Measurements from ENCODE around the gene MAB21L1.

Gene MAB21L1

GRCh38 chr13:35475960-35476943 is at the start of gene MAB21L1:
MAB21L1 (minus strand) TSS chr13:35476689; CDS start chr13:35476138, 551 bp downstream.
- H3K9me3 Mint-ChIP-seq = no peaks in the 10 kb centered on the region
- no peak within 1 kb of the TSS for H3K27ac Mint-ChIP-seq
- peaks cover 55% of the 10 kb centered on the region for H3K27me3 Mint-ChIP-seq
- H3K36me3 Mint-ChIP-seq = peaks cover 1% of the 10 kb centered on the region
- H3K4me1 Mint-ChIP-seq = peaks cover 20% of the 10 kb centered on the region
- peak within 1 kb of the TSS; percentile 75 for H3K4me3 Mint-ChIP-seq

GRCh38 chr13:35524171-35524570 is 47.7 kb upstream of the MAB21L1 start:
- no peaks in the 10 kb centered on the region for H3K36me3 Mint-ChIP-seq
- H3K4me1 Mint-ChIP-seq = no peaks in the 10 kb centered on the region

GRCh38 chr13:35518337-35518946 is 42.0 kb upstream of the MAB21L1 start:
- no peaks in the 10 kb centered on the region for H3K27me3 Mint-ChIP-seq
- no peaks in the 10 kb centered on the region for H3K36me3 Mint-ChIP-seq
- peaks cover 4% of the 10 kb centered on the region for H3K9me3 Mint-ChIP-seq
- no peak overlapping the region for H3K27ac Mint-ChIP-seq
- H3K4me3 Mint-ChIP-seq = no peak overlapping the region
- no peaks in the 10 kb centered on the region for H3K4me1 Mint-ChIP-seq

More at GRCh38 chr13:35524171-35524570, 47.7 kb upstream of the MAB21L1 start:
- Mint-ChIP-seq H3K4me3 (no peak overlapping the region), H3K27me3 (no peaks in the 10 kb centered on the region), H3K9me3 (no peaks in the 10 kb centered on the region), H3K27ac (no peak overlapping the region)

- H3K4me3 Mint-ChIP-seq = no peak overlapping the region
- H3K27ac Mint-ChIP-seq = no peak overlapping the region
- H3K27me3 Mint-ChIP-seq = no peaks in the 10 kb centered on the region
- H3K9me3 Mint-ChIP-seq = peaks cover 4% of the 10 kb centered on the region
- H3K36me3 Mint-ChIP-seq = no peaks in the 10 kb centered on the region
- H3K4me1 Mint-ChIP-seq = no peaks in the 10 kb centered on the region
Observed at GRCh38 chr13:35514801-35515502, 38.5 kb upstream of the MAB21L1 start.

- Mint-ChIP-seq H3K36me3 (no peaks in the 10 kb centered on the region), H3K27me3 (no peaks in the 10 kb centered on the region), H3K27ac (no peak overlapping the region), H3K9me3 (peaks cover 4% of the 10 kb centered on the region), H3K4me1 (no peaks in the 10 kb centered on the region), H3K4me3 (no peak overlapping the region)
Observed at GRCh38 chr13:35514061-35514477, 37.6 kb upstream of the MAB21L1 start.

- no peaks in the 10 kb centered on the region for H3K36me3 Mint-ChIP-seq
- no peaks in the 10 kb centered on the region for H3K4me1 Mint-ChIP-seq
- no peaks in the 10 kb centered on the region for H3K27me3 Mint-ChIP-seq
- H3K9me3 Mint-ChIP-seq = peaks cover 4% of the 10 kb centered on the region
- no peak overlapping the region for H3K4me3 Mint-ChIP-seq
- H3K27ac Mint-ChIP-seq = no peak overlapping the region
Observed at GRCh38 chr13:35512271-35512920, 35.9 kb upstream of the MAB21L1 start.

GRCh38 chr13:35502456-35502855 is 26.0 kb upstream of the MAB21L1 start:
- Mint-ChIP-seq H3K4me1 (no peaks in the 10 kb centered on the region), H3K27me3 (no peaks in the 10 kb centered on the region), H3K9me3 (no peaks in the 10 kb centered on the region), H3K36me3 (no peaks in the 10 kb centered on the region), H3K27ac (no peak overlapping the region), H3K4me3 (no peak overlapping the region)

- no peaks in the 10 kb centered on the region for H3K4me1 Mint-ChIP-seq
- H3K36me3 Mint-ChIP-seq = no peaks in the 10 kb centered on the region
- no peak overlapping the region for H3K27ac Mint-ChIP-seq
- H3K4me3 Mint-ChIP-seq = no peak overlapping the region
- no peaks in the 10 kb centered on the region for H3K9me3 Mint-ChIP-seq
- H3K27me3 Mint-ChIP-seq = no peaks in the 10 kb centered on the region
Observed at GRCh38 chr13:35501661-35502235, 25.3 kb upstream of the MAB21L1 start.

- Mint-ChIP-seq H3K9me3 (peaks cover 4% of the 10 kb centered on the region), H3K4me3 (no peak overlapping the region), H3K4me1 (no peaks in the 10 kb centered on the region), H3K27ac (no peak overlapping the region), H3K27me3 (no peaks in the 10 kb centered on the region), H3K36me3 (no peaks in the 10 kb centered on the region)
Observed at GRCh38 chr13:35500144-35500543, 23.7 kb upstream of the MAB21L1 start.

- Mint-ChIP-seq H3K27ac (no peak overlapping the region), H3K4me3 (no peak overlapping the region), H3K36me3 (no peaks in the 10 kb centered on the region), H3K9me3 (peaks cover 8% of the 10 kb centered on the region), H3K4me1 (no peaks in the 10 kb centered on the region), H3K27me3 (no peaks in the 10 kb centered on the region)
Observed at GRCh38 chr13:35499676-35500075, 23.2 kb upstream of the MAB21L1 start.

- Mint-ChIP-seq H3K9me3 (peaks cover 13% of the 10 kb centered on the region), H3K4me3 (no peak overlapping the region), H3K27me3 (no peaks in the 10 kb centered on the region), H3K27ac (no peak overlapping the region), H3K36me3 (no peaks in the 10 kb centered on the region), H3K4me1 (no peaks in the 10 kb centered on the region)
Observed at GRCh38 chr13:35499196-35499662, 22.7 kb upstream of the MAB21L1 start.

- Mint-ChIP-seq H3K27me3 (no peaks in the 10 kb centered on the region), H3K9me3 (peaks cover 15% of the 10 kb centered on the region), H3K4me3 (no peak overlapping the region), H3K36me3 (no peaks in the 10 kb centered on the region), H3K4me1 (no peaks in the 10 kb centered on the region), H3K27ac (no peak overlapping the region)
Observed at GRCh38 chr13:35498231-35498630, 21.7 kb upstream of the MAB21L1 start.

- H3K9me3 Mint-ChIP-seq = peaks cover 22% of the 10 kb centered on the region
- no peak overlapping the region for H3K27ac Mint-ChIP-seq
- no peaks in the 10 kb centered on the region for H3K4me1 Mint-ChIP-seq
- H3K27me3 Mint-ChIP-seq = no peaks in the 10 kb centered on the region
- no peak overlapping the region for H3K4me3 Mint-ChIP-seq
- H3K36me3 Mint-ChIP-seq = no peaks in the 10 kb centered on the region
Observed at GRCh38 chr13:35496761-35497386, 20.4 kb upstream of the MAB21L1 start.

- Mint-ChIP-seq H3K9me3 (peaks cover 22% of the 10 kb centered on the region), H3K4me3 (no peak overlapping the region)
Observed at GRCh38 chr13:35496006-35496405, 19.5 kb upstream of the MAB21L1 start.

More at GRCh38 chr13:35496006-35496405, 19.5 kb upstream of the MAB21L1 start:
- no peaks in the 10 kb centered on the region for H3K27me3 Mint-ChIP-seq
- no peaks in the 10 kb centered on the region for H3K36me3 Mint-ChIP-seq
- no peaks in the 10 kb centered on the region for H3K4me1 Mint-ChIP-seq
- no peak overlapping the region for H3K27ac Mint-ChIP-seq

Measured in activated naive CD4-positive, alpha-beta T cell treated with anti-CD3 and anti-CD28 coated beads, Interleukin-2, amount 50 U/mL, for 24 hours (primary cell).